Aorta (tissue), 5 donors: ENCODE results near the gene ADAMTSL1. TPM values are rescaled to one million over a fixed set of nuclear protein-coding genes. Genes with fewer than 3 reads are reported as not detected.

Experiments
- ATAC-seq: fragments of 200-7000 bp; cut with Tn5 transposase; one replicate; pipeline ENCODE4 v1.9.1; 2022; ENCODE audit warnings: moderate library complexity; ENCODE audit not compliant: low FRiP score
- DNase-seq, 2 donors: peaks; one replicate each; pipeline ENCODE4 v3.0.0-alpha.2; 2020
- H3K27ac ChIP-seq, 2 donors: one replicate each; pipeline ENCODE4 v1.5.1; 2013; ENCODE audit warnings: low read length in 2 of 2, mild to moderate bottlenecking in 2 of 2, moderate library complexity in 2 of 2, control low read depth in 1 of 2, inconsistent platforms in 1 of 2, low read depth in 1 of 2
- H3K27me3 ChIP-seq, 2 donors: one replicate each; pipeline ENCODE4 v1.6.1; 2013; ENCODE audit warnings: control low read depth in 1 of 2, low read length in 1 of 2, mild to moderate bottlenecking in 1 of 2, moderate library complexity in 1 of 2; ENCODE audit not compliant: insufficient read depth in 2 of 2, control insufficient read depth in 1 of 2
- H3K36me3 ChIP-seq, 2 donors: one replicate each; pipeline ENCODE4 v1.6.1; 2013; ENCODE audit warnings: control low read depth in 1 of 2, low read length in 1 of 2, mild to moderate bottlenecking in 1 of 2; ENCODE audit not compliant: insufficient read depth in 2 of 2, control insufficient read depth in 1 of 2
- H3K4me1 ChIP-seq, 2 donors: one replicate each; pipeline ENCODE4 v1.6.1; 2013; ENCODE audit warnings: low read length in 2 of 2, control low read depth in 1 of 2, mild to moderate bottlenecking in 1 of 2, moderate library complexity in 1 of 2; ENCODE audit not compliant: insufficient read depth in 2 of 2, control insufficient read depth in 1 of 2
- H3K4me3 ChIP-seq, 2 donors: one replicate each; pipeline ENCODE4 v1.5.1; 2013; ENCODE audit warnings: low read length in 2 of 2, control low read depth in 1 of 2, mild to moderate bottlenecking in 1 of 2
- H3K9me3 ChIP-seq: one replicate; pipeline ENCODE4 v1.6.1; 2013; ENCODE audit warnings: mild to moderate bottlenecking, low read length; ENCODE audit not compliant: control insufficient read depth
- WGBS, 2 donors: extraction: QIAGEN DNeasy Blood & Tissue Kit; methylation state at CpG; one replicate each; pipeline ENCODE4 v1.1.7; 2013; 5-methylcytosine and 5-hydroxymethylcytosine counted together
- intact Hi-C, 2 donors: fragments of 100-400 bp; cut with DNase I; formaldehyde crosslinking; loops; one replicate each; pipeline versions ENCODE4 v1.14.2 to v1.15.0; 2022
- polyA plus RNA-seq, 2 donors: library from polyadenylated mRNA; stranded (reverse); fragments of 200-250 nt; gene quantifications; one replicate each; pipeline ENCODE4 v1.2.3, GENCODE V29; 2013
- total RNA-seq, 2 donors: library from RNA; stranded (reverse); fragmentation: NEBNext Ultra II Directional; extraction: Animal tissue kit (Norgen Biotek cat#: 25700); gene quantifications; one replicate each; pipeline ENCODE4 v1.2.1, GENCODE V29; 2021
- donor health status: healthy with polysubstance abuse.
- donor health status: Bipolar disorder and iron deficiency.
- donor health status: DM: no; HTN: no; CAD: no.
- donor health status: DM: no; HTN: no; CAD: no.
- donor health status: DM: yes; HTN: yes; CAD: no.

ADAMTSL1 gene
- total and polyA plus RNA-seq, 4 donors: 6.6 to 54.2 (median 30.0) TPM

GRCh38 chr9:18673179-18673578 is 199.2 kb downstream of the ADAMTSL1 start:
- Histone ChIP-seq H3K36me3 (no peaks in the 10 kb centered on the region), H3K27me3 (no peaks in the 10 kb centered on the region), H3K4me1 (no peaks in the 10 kb centered on the region), H3K27ac (no peak overlapping the region), H3K9me3 (no peaks in the 10 kb centered on the region), H3K4me3 (no peak overlapping the region)
- 26 to 33% methylated on average over 4 of the region's 4 CpGs for WGBS, 2 donors
- DNase-seq: no peak
- no peak for ATAC-seq
- intact Hi-C loops: no loop called here

- ATAC-seq: no peak
- no peak overlapping the region for H3K4me3 ChIP-seq
- H3K4me1 ChIP-seq: peaks cover 1 to 4% of the 10 kb centered on the region in 2 donors
- no peaks in the 10 kb centered on the region for H3K36me3 ChIP-seq
- no peaks in the 10 kb centered on the region for H3K27me3 ChIP-seq
- H3K27ac ChIP-seq: peak overlapping the region in 1 of 2 donors; percentile 28
- WGBS, 2 donors: 90 to 93% methylated on average over 1 of the region's 1 CpG
- no peak for DNase-seq
- intact Hi-C loops: no loop called here
- no peaks in the 10 kb centered on the region for H3K9me3 ChIP-seq
Measured at GRCh38 chr9:18675332-18675731, 201.4 kb downstream of the ADAMTSL1 start.

DNA sequence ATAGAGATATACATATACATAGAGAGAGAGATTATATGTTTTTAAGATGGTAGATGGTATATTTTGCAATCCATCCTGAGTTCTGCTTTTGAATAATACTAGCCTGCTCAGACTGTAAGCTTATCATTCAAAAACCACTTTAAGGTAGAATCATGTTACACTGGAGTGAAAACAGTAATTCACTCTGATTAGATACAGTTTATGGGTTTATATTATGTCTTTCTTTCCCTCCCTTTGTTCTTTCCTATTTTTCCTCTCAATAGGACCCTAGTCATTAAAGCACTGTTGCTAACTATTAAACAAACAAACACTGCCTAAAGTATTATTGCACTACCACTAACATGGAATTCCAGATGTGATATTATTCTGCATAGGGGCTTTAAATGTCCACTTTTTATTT is 202.0 kb downstream of the ADAMTSL1 start:
- no peak for ATAC-seq
- intact Hi-C loops: no loop called here
- peaks cover 1 to 4% of the 10 kb centered on the region in 2 donors for H3K4me1 ChIP-seq
- H3K4me3 ChIP-seq: no peak overlapping the region
- no peak overlapping the region for H3K27ac ChIP-seq
- H3K9me3 ChIP-seq: no peaks in the 10 kb centered on the region
- H3K27me3 ChIP-seq: no peaks in the 10 kb centered on the region
- no peaks in the 10 kb centered on the region for H3K36me3 ChIP-seq
- no peak for DNase-seq

DNA sequence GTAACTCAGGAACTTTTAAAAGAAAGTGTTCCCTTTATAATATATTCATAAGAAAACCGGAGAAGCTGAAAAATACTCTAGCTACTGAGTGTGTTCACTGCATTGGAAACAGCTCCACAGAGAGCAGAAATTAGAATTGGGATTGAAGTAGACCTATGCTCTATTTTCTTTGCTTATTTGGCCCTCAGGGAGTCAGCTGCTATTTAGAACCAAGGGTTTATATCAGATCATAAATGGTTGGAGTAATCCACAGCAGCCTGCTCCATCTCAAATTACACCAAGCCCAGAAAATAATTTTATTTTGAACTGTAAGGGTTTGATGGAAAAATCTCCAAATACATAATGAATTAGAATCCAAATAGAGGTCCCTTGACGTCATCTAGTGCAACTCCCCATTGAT is 202.6 kb downstream of the ADAMTSL1 start:
- intact Hi-C loops: no loop called here
- no peak overlapping the region for H3K4me3 ChIP-seq
- peaks cover 1 to 4% of the 10 kb centered on the region in 2 donors for H3K4me1 ChIP-seq
- 70 to 73% methylated on average over 2 of the region's 2 CpGs for WGBS, 2 donors
- H3K36me3 ChIP-seq: no peaks in the 10 kb centered on the region
- no peak overlapping the region for H3K27ac ChIP-seq
- no peak for ATAC-seq
- H3K27me3 ChIP-seq: no peaks in the 10 kb centered on the region
- no peak for DNase-seq
- no peaks in the 10 kb centered on the region for H3K9me3 ChIP-seq

DNA sequence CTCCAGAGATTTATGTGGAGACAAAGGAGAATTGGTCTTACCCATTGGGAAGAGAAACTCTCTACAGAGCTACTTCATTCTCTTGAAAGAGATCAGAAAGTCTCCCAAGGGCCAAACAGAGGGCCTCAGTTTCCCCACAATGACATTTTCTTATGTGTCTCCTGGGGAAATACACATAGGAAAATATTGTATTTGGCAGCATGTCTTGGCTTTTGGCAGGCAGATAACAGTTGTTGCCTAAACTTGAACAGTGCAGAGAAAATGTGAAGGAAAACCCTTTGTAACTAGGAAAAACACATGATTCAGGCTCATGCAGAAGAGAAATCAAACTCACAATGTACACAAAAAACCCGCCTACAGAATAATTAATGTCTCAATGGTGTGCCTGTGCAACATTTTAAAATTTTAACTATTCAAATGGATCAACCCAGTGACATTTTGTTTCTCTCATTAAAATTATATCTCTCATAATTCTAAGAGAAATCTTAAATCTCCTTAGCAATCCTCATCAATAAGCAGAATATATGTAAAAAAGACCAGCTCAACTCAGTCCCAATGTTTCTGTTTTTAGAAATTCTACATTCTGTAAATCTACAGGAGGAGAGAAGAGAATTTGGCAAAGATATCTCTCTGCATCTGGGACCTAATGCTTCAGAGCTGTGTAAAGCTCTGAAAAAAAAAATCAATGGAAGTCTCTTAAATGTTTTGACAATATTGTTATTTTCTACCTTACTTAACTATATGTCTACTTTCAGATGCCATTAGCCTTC is 205.1 kb downstream of the ADAMTSL1 start:
- Histone ChIP-seq H3K4me3 (no peak overlapping the region), H3K36me3 (no peaks in the 10 kb centered on the region), H3K27ac (no peak overlapping the region), H3K4me1 (peaks cover 1 to 4% of the 10 kb centered on the region in 2 donors), H3K27me3 (no peaks in the 10 kb centered on the region), H3K9me3 (no peaks in the 10 kb centered on the region)
- WGBS, 2 donors: 0 to 7% methylated on average over 1 of the region's 1 CpG
- DNase-seq: no peak
- intact Hi-C loops: no loop called here
- peak; percentile 60 for ATAC-seq

- 75 to 81% methylated on average over 6 of the region's 6 CpGs for WGBS, 2 donors
- no peaks in the 10 kb centered on the region for H3K27me3 ChIP-seq
- ATAC-seq (no peak), DNase-seq (no peak)
- intact Hi-C loops: no loop called here
- H3K36me3 ChIP-seq: no peaks in the 10 kb centered on the region
- no peak overlapping the region for H3K4me3 ChIP-seq
- no peak overlapping the region for H3K27ac ChIP-seq
- H3K4me1 ChIP-seq: peaks cover 1 to 9% of the 10 kb centered on the region in 2 donors
- no peaks in the 10 kb centered on the region for H3K9me3 ChIP-seq
Measured at GRCh38 chr9:18682907-18683306, 209.0 kb downstream of the ADAMTSL1 start.

DNA sequence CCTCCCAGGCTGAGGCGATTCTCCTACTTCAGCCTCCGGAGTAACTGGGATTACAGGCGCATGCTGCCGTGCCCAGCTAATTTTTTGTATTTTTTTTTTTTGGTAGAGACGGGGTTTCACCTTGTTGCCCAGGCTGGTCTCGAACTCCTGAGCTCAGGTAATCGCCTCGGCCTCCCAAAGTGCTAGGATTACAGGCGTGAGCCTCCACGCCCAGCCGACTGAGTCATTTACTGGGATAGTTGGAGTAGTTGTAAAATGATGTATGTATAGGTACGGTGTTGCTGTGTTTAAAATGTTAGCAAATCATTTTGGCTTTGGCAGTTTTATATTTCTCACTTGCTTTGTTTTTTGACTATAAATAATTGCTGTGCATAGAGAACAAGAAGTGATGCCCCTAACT is 209.4 kb downstream of the ADAMTSL1 start:
- ATAC-seq: no peak
- H3K4me3 ChIP-seq: no peak overlapping the region
- H3K36me3 ChIP-seq: no peaks in the 10 kb centered on the region
- H3K27me3 ChIP-seq: no peaks in the 10 kb centered on the region
- intact Hi-C loops: no loop called here
- no peak overlapping the region for H3K27ac ChIP-seq
- H3K4me1 ChIP-seq: peaks cover 1 to 9% of the 10 kb centered on the region in 2 donors
- H3K9me3 ChIP-seq: no peaks in the 10 kb centered on the region
- 95% methylated on average over 12 of the region's 12 CpGs for WGBS, 2 donors
- DNase-seq: no peak

GRCh38 chr9:18683851-18684250 is 209.9 kb downstream of the ADAMTSL1 start:
- ATAC-seq (no peak), DNase-seq (no peak)
- H3K27ac ChIP-seq: no peak overlapping the region
- H3K27me3 ChIP-seq: no peaks in the 10 kb centered on the region
- H3K9me3 ChIP-seq: no peaks in the 10 kb centered on the region
- H3K4me1 ChIP-seq: peaks cover 1 to 6% of the 10 kb centered on the region in 2 donors
- intact Hi-C loops: no loop called here
- H3K36me3 ChIP-seq: no peaks in the 10 kb centered on the region
- WGBS, 2 donors: 45% methylated on average over 1 of the region's 1 CpG
- no peak overlapping the region for H3K4me3 ChIP-seq

DNA sequence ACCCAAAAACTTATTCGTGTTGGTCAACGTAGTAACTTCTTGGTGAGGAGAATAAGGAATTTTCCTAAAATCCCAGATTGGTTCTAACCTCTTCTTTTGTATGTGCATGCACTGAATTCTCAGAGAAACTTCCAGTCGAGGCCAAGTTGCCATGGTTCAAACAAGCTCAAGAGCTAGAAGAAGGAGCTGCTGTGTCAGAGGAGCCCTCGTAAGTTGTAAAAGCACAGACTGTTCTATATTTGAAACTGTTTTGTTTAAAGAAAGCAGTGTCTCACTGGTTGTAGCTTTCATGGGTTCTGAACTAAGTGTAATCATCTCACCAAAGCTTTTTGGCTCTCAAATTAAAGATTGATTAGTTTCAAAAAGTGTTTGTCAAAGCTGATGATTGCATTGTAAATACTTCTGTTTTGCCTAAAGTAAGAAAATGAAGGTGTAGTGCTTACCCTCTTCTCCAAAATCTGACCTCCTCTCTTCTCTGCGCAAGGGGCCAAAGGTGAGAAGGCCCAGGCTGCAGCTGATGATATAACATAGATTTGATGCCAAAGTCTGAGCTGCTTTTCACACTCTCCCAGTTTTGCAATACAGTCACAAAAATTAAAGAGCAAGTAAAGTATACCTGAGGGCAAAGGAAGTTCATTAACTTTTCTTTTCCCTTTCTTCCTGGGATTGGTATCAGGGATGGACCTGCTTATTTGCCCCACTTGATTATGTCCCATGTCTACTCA is 210.8 kb downstream of the ADAMTSL1 start:
- ATAC-seq: no peak
- Histone ChIP-seq H3K27me3 (no peaks in the 10 kb centered on the region), H3K4me3 (no peak overlapping the region), H3K9me3 (no peaks in the 10 kb centered on the region), H3K36me3 (no peaks in the 10 kb centered on the region), H3K27ac (no peak overlapping the region), H3K4me1 (peaks cover 0 to 6% of the 10 kb centered on the region in 2 donors)
- DNase-seq: no peak
- intact Hi-C loops: no loop called here
- 42 to 47% methylated on average over 5 of the region's 5 CpGs for WGBS, 2 donors
